HG02642 (cell line): ENCODE data around the gene C1QTNF2.

ENCODE experiments used
- ATAC-seq: cut with Tn5 transposase; IDR thresholded peaks from one replicate; pipeline ENCODE4 v1.9.1; 2021; ENCODE audit warnings: mild to moderate bottlenecking; ENCODE audit not compliant: unreplicated experiment, poor library complexity

C1QTNF2 gene

GRCh38 chr5:160375701-160376100 lies 5.3 kb upstream of the C1QTNF2 start:
- no peak for ATAC-seq

DNA sequence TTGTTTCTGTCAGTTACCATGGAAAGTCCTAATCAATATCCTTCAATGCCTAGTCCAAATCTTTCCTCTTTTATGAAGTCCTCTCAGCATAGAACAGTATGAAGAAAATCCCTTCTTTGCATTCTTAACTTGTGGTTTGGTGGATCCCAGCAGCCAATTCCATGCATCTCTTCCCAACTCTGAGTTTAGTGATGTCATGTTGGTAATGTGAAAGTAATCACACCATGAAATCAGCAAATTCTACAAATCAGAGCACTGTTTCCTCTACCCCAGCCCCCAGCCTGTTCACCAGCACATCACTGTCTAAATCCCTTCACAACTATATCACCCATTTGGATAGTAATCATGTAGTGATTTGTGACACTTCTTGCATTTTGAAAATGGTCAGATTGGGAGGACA lies 4.7 kb upstream of the C1QTNF2 start:
- ATAC-seq, result no peak

DNA sequence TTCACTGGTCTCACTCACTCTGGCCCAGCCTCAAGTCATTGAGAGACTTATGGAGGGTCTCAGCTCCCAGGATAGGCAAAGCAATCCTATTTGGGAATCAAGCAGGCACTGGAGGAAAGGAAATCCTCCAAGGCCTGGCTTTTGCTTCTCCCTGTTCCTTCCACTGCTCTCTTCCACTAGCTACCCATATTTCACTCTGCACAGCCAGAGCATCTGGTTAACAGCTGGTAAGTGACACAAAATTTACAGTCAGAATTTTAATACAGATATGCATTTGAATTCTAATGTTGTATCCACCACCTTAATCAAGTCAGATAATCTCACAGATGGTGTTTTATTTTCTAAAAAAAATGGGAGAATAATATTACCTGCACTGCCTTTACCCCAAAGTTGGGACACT lies 868 bp upstream of the C1QTNF2 start:
- no peak for ATAC-seq

- no peak for ATAC-seq
These were observed 248 bp upstream of the C1QTNF2 start for GRCh38 chr5:160370713-160371034.

DNA sequence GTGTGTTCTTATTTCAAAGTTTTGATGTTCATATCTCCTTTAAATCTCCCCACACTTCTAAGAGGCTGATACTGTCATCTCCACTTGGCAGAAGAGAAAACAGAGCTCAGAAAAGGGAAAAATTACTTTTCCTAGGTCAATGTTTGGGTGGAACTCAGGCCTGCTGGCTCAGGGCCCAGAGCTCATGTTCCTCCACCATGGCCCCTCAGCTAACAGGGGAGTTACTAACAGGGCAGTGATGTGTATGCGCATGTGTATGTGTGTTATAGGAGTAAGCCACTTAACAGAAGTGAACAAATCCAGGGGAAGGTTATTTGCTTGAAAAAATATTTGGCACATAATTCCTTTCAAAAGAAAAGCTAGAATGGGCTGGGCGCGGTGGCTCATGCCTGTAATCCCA lies 2.5 kb downstream of the C1QTNF2 start:
- ATAC-seq, result no peak

DNA sequence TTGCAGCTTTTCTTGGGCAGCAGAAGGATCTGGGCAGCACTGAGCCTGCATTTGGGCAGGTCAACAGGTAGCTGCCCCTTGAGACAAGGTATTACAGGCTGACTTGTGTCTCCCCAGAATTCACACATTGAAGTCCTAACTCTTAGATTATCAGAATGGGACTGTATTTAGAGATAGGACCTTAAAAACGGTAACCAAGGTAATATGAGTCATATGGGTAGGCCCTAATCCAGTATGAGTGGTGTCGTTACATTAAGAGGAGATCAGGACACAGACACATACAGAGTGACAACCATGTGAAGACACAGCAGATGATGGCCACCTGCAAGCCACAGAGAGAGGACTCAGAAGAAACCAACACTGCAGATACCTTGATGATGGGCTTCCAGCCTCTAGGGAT lies 3.2 kb downstream of the C1QTNF2 start:
- ATAC-seq, result no peak

GRCh38 chr5:160366230-160366629 lies 4.2 kb downstream of the C1QTNF2 start:
- no peak for ATAC-seq

- no peak for ATAC-seq
These were observed 6.6 kb downstream of the C1QTNF2 start for GRCh38 chr5:160363660-160364395.

- no peak for ATAC-seq
These were observed 7.2 kb downstream of the C1QTNF2 start for GRCh38 chr5:160363211-160363610.

GRCh38 chr5:160361624-160362228 lies 8.7 kb downstream of the C1QTNF2 start:
- no peak for ATAC-seq

GRCh38 chr5:160360310-160360709 lies 10.1 kb downstream of the C1QTNF2 start:
- no peak for ATAC-seq

DNA sequence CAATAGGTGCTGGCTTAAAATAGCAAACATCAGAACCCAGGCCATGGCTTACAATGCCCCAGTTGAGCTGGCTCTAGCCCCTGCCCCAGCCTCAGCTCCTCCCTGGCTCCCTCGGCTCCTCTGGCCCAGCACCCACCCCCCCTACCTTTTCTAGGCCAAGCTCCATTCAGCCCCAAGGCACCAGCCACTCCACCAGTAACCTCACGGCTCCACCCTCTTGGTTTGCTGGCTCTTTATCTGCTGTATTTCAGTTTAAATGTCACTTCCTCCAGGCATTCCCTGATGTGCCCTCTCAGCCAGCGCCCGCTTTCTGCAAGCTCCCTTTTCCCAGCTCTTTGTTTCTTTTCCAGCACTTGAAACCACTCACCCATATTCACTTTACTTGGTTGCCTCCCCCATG lies 10.6 kb downstream of the C1QTNF2 start:
- ATAC-seq, result no peak

- ATAC-seq, result no peak
These were observed 11.2 kb downstream of the C1QTNF2 start for GRCh38 chr5:160359242-160359641.

- ATAC-seq, result no peak
These were observed 12.5 kb downstream of the C1QTNF2 start for GRCh38 chr5:160357861-160358411.

DNA sequence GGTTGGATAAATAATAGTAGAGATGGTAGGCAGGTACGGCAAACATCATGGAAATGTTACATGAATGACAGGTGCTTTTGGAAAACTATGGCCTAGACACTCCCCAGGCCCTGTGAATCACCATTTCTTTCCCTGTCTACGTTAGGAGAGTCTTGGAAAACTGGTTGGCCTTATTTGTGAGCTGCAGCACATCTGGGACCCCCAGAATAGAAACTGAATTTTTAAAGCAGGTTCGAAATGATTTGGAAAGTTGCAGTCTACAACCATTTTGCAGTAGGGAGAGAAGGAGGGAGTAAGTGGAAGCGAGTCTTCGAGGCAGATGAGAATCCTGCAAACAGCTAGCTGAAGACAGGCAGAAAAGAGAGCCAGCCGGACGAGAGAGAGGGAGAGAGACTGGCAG lies 13.0 kb downstream of the C1QTNF2 start:
- no peak for ATAC-seq

- no peak for ATAC-seq
These were observed 13.7 kb downstream of the C1QTNF2 start for GRCh38 chr5:160356550-160357347.

- ATAC-seq, result no peak
These were observed 15.8 kb downstream of the C1QTNF2 start for GRCh38 chr5:160354666-160355065.

- ATAC-seq, result no peak
These were observed 17.0 kb downstream of the C1QTNF2 start for GRCh38 chr5:160353379-160353778.

DNA sequence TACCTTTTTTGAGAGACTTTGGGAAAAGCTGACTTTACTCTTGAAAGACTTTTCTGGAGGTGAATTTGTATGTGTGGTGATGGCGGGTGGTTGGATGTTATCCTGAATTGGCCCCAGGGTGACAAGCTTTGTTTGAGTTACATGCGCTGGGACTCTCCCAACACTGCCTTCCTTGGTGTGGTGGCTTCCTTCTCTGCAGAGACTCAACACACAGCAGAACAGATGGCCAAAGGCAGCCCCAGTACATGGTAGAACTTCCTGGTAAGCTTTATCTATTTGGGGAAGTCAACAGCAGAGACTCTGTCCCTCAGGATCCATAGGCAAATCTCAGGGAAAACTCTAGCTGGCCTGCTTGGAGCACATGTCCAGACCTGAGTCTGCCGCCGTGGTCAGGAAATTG lies 18.1 kb downstream of the C1QTNF2 start:
- ATAC-seq, result no peak

- no peak for ATAC-seq
These were observed 20.5 kb downstream of the C1QTNF2 start for GRCh38 chr5:160349935-160350303.

DNA sequence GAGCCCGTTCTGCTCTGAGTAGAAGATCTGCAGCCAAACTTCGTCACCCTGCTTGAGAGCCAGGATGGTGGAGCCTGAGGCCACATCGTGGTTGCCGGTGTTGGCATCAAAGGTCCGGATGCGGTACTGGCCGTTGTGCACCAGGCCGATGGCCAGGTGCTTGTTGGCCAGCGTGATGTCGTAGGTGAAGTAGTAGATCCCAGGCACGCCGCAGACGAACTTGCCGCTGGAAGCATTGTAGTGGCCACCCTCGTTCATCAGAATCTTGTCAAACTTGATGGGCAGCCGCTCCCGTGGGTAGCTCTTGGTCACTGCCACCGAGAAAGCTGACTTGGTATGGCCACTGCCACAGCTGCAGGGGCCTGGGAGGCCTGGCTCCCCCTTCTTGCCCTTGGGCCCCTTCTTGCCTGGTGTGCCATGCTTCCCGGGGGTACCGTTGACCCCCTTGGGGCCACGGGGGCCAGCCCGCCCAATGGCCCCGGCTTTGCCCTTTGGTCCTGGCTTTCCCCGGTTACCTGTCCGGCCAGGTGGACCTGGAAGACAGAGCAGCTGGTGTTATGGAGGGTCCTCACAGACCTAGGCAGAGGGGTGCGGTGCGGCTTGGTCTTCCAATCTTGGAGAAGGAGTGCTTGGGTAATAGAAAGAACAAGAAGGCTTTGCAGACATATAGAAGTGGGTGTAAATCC lies 21.0 kb downstream of the C1QTNF2 start:
- no peak for ATAC-seq
